Stomach (tissue), 4 donors: ENCODE results near the gene BSPRY.

Source experiments
- CTCF ChIP-seq, 7 experiments: fragments of 450-650 bp in 4 of 7; fragments of 200-600 bp in 3 of 7; sonication (generic) in 3 of 7; IDR thresholded peaks; one replicate each; pipeline ENCODE4 v1.5.1; 2016 to 2019; ENCODE audit warnings: antibody characterized with exemption in 7 of 7, control low read depth in 2 of 7, mild to moderate bottlenecking in 1 of 7
- POLR2A ChIP-seq, 4 donors: fragments of 450-650 bp; IDR thresholded peaks; one replicate each; pipeline ENCODE4 v1.6.1; 2016; ENCODE audit warnings: antibody characterized with exemption in 4 of 4, control low read depth in 2 of 4, mild to moderate bottlenecking in 1 of 4, moderate library complexity in 1 of 4
- POLR2AphosphoS5 ChIP-seq, 3 donors: sonication (generic); formaldehyde crosslinking; IDR thresholded peaks; one replicate each; pipeline ENCODE4 v1.6.1; 2016; ENCODE audit warnings: antibody characterized with exemption in 3 of 3

DNA sequence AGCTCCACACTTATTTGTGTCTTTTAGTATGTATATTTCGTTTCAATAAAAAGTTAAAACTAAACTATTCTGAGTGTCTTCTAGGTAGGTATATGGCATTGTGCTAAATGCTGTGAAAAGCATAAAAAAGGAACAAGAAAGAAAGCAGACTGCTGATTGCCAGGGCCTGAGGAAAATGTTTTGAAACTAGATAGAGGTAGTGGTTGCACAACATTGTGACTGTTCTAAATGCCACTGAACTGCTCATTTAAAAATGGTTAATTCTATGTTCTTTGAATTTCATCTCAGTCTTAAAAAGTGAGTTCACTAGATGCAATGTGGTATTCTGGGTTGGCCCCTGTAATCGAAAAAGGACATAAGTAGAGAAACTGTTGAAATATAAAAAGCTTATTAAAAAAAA lies 54.3 kb downstream of the BSPRY start:
- TF ChIP-seq CTCF (IDR thresholded peaks at IDR 0.05), result no peak
- no peak for TF ChIP-seq POLR2A (IDR thresholded peaks at IDR 0.05)
- no peak for TF ChIP-seq POLR2AphosphoS5 (IDR thresholded peaks at IDR 0.05)
